Epithelial cell of esophagus (primary cell): Measurements from ENCODE around the gene RAB29.

Experiments
- DNase-seq: peaks from one replicate; pipeline ENCODE4 v3.0.0; 2010; ENCODE audit warnings: low read depth
- H3K4me3 ChIP-seq: 2 replicates; pipeline ENCODE4 v1.5.1; 2011; ENCODE audit warnings: mild to moderate bottlenecking, low read length, control low read depth
- TF ChIP-seq, protein P1 (sequence below): IDR thresholded peaks from 2 replicates; pipeline ENCODE4 v1.5.1; 2011; ENCODE audit warnings: low read depth, mild to moderate bottlenecking, low read length, control low read depth, inconsistent platforms; ENCODE audit not compliant: insufficient read depth; ENCODE audit errors: missing control alignments

Gene RAB29

DNA sequence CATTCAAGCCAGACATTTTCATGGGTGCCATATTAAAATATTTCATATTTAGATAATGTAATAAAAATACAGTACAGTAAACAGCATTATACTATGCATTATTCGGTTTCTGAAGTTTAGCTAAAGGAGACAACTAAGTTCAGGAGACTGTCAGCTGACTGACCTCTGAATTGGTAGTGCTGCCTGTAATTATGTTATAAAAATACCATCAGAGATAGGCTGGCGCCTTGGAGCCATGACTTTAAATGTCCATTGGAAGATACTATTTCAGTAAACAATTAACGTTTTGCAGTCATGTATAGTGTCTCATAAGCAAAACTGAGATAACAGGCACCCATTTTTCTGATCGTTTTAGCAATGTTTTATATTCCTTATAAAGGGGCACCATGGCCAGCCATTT, 11.3 kb upstream of the RAB29 start:
- TF ChIP-seq, protein P1, sequence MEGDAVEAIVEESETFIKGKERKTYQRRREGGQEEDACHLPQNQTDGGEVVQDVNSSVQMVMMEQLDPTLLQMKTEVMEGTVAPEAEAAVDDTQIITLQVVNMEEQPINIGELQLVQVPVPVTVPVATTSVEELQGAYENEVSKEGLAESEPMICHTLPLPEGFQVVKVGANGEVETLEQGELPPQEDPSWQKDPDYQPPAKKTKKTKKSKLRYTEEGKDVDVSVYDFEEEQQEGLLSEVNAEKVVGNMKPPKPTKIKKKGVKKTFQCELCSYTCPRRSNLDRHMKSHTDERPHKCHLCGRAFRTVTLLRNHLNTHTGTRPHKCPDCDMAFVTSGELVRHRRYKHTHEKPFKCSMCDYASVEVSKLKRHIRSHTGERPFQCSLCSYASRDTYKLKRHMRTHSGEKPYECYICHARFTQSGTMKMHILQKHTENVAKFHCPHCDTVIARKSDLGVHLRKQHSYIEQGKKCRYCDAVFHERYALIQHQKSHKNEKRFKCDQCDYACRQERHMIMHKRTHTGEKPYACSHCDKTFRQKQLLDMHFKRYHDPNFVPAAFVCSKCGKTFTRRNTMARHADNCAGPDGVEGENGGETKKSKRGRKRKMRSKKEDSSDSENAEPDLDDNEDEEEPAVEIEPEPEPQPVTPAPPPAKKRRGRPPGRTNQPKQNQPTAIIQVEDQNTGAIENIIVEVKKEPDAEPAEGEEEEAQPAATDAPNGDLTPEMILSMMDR = no peak
- no peak overlapping the region for H3K4me3 ChIP-seq
- no peak for DNase-seq

DNA sequence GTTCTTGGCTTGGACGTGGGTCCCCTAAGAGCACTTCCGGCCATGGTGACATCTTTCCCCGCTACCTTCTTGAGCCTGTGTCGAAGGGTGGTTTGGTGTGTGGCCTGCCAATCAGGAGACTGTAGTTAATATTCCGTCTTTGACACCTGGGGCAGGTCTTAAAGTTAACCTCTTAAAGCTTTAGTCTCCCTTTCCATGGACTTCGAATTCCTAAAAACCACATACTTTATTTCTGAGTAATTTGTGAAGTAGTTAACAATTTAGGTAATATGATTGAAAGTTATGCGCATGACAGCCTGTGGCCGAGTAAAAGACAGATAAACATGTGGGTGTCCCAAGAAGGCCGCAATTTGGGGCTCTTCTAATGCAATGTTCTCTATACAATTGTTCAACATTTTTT, 10.2 kb upstream of the RAB29 start:
- TF ChIP-seq, protein P1 = no peak

DNA sequence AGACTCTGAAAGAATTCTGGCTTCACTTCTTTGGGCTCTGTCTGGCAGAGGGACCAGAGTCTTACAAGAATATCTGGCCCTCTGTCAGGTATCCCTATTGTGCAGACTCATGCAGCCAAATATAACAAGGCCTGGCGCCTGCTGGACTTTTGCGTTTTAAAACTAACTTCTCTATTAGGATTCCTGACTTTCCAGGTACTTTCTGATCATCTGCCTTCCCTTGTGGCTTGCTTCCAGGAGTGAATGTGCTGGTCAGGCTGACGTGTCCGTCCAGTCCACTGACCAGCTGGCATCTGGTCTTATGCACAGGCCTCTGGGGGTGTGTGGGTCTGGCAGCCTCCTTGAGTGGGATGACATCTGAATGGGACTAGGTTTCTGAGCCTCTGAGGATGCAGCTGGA, 8.6 kb upstream of the RAB29 start:
- H3K4me3 ChIP-seq = no peak overlapping the region
- no peak for DNase-seq
- TF ChIP-seq, protein P1 = no peak

More for the DNA sequence above, 10.2 kb upstream of the RAB29 start:
- DNase-seq = no peak
- no peak overlapping the region for H3K4me3 ChIP-seq

DNA sequence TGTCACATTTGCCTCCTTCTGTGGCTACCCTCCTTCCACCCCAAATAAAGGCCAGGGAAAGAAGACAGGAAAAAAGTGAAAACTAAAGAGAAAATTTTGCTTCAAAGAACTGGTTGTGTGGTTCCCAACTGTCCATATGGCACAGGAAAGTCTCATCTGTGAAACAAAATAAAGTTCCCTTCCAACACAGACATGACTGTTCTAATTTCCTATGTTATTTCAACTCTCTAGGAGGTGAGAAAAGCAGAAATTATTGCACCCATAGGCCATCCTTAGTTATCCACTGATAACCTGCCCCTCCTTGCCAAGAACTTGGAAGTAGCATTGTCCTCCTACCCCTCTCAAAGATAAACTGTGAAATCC, 8.1 kb upstream of the RAB29 start:
- TF ChIP-seq, protein P1 = no peak
- no peak for DNase-seq
- H3K4me3 ChIP-seq = no peak overlapping the region

DNA sequence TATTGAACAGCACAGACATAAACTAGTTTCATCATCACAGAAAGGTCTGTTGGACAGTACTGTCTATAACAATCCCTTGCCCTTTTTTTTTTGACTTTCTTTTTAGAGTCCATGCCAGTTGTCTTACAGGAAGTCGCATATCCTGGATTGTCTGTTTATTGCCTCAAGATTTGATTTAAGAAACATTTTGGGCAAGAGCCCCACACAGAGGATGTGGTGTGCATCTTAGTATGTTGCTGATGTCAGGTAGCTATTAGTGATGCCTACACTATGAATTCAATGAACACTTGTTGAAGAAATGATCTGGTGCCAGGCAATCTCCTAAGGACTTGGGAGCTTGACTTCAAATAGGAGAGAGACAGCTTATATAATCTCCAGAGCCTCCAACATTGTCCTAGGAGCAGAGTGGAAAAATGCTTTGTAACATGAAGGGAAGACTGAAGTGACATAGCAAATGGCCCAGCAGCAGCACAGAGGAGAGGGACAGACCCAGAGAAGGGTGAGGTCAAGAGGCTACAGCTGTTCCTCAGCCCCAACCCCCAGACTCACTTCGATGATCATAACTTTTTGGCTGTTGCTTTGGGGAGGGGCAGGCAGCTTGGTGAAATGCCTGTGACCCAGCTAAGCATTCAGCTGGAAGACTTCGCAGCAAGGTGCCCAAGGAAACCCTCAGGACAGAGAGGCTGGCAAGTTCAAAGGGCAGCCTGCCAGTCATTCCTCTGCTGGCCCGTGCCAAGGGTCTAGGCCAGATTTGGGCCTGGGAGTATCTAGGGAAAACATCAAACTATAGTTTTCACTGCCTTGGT, 7.5 kb upstream of the RAB29 start:
- no peak for DNase-seq
- H3K4me3 ChIP-seq = no peak overlapping the region
- TF ChIP-seq, protein P1 = no peak

DNA sequence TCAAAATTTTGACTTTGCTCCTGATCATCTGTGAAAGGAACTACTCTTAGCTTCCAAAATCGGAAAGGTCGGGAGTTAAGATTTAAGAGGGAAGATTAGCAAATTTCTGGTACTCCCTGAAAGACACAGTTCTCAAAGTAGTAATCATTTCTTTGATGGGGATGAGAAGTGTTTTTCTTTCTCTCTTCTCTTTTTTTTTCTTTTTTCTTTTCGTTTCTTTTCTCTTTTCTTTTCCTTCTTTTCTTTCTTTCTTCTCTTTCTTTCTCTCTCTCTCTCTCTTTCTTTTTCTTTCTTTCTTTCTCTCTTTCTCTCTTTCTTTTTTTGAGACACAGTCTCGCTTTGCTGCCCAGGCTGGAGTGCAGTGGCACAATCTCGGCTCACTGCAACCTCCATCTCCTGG, 5.1 kb upstream of the RAB29 start:
- TF ChIP-seq, protein P1 = no peak
- DNase-seq = no peak
- H3K4me3 ChIP-seq = no peak overlapping the region

DNA sequence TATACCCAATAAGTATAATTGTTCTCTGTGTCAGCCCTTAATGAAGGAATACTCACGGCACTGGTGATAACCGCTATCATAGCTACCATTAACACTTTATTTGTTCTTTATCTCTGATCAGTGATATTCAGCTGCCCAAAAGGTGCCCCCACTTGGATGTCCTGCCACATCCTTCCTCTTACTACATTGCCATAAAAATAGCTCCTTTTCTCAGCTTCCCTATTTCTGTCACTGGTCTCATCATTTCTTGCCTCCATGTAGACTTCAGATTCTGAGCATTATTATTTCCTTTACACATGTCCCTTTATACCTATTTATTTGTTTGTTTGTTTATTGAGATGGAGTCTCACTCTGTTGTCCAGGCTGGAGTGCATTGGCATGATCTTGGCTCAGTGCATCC, 2.7 kb upstream of the RAB29 start:
- no peak for DNase-seq
- TF ChIP-seq, protein P1 = no peak
- H3K4me3 ChIP-seq = no peak overlapping the region
